ENCODE results near the gene PCDHB4.
"Not testable (repeated sequence)": the region's sequence is repeated elsewhere in the genome, so short reads cannot be mapped to it uniquely, and the experiment has no call there.

Gene PCDHB4

GRCh38 chr5:141121563-141121962 lies at the start of gene PCDHB4:
Gene PCDHB4 (plus strand): TSS chr5:141121818. CDS start chr5:141121999, 181 bp downstream.
- DNase-seq (ENCODE audit: low read depth, low spot score), result no peak

DNA sequence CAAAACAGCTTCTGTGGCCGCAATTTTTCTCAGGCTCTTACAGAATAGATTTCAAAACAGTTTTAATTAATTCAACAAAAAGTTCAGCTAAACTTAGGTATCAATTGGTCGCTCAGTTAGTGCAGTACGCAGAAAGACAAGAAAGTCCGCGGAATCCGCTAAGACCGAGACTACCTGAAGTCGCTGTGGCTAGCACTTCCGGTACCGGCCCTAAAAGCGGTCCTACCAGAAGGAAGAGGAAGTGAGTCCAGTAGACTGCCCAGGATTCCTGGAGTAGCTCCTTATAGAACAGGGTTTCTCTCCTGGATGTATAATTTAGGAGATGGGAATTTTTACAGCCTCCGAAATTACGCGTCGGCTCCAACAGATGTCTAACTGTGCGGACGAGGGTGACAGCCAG lies 43.8 kb upstream of the PCDHB4 start:
- no peak for DNase-seq (ENCODE audit: low read depth, low spot score)

- no peak for DNase-seq (ENCODE audit: low read depth, low spot score)
These were observed 39.4 kb upstream of the PCDHB4 start for GRCh38 chr5:141082228-141082627.

DNA sequence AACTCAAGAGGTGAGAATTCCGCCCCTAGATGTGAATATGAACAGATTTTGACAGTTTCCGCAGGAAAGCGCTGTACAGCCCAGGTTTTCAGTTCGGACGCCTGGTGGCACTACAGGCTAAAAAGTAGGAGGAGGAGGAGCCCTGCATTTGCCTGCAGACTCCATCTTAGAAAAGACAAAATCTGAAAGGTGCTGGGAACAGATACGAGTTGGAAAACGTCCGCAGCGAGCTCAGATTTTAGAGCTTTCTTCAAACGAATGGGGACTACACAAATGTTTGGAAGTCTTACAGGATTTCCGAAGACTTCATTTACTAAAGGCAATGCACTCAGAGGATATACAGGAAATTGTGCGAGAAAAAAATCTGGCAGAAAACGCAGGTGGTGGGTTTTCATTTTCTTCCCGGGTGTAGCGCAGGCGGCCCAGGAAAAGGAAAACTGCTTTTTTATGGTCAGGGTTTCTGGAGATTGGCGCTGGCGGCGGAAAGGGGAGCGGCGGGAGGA lies 37.1 kb upstream of the PCDHB4 start:
- DNase-seq (ENCODE audit: low read depth, low spot score), result no peak

- no peak for DNase-seq (ENCODE audit: low read depth, low spot score)
These were observed 26.9 kb upstream of the PCDHB4 start, which contains the start of gene PCDHB2 for GRCh38 chr5:141094481-141095262. Gene PCDHB2 (plus strand): TSS chr5:141094615. CDS start chr5:141094791, 176 bp downstream.

DNA sequence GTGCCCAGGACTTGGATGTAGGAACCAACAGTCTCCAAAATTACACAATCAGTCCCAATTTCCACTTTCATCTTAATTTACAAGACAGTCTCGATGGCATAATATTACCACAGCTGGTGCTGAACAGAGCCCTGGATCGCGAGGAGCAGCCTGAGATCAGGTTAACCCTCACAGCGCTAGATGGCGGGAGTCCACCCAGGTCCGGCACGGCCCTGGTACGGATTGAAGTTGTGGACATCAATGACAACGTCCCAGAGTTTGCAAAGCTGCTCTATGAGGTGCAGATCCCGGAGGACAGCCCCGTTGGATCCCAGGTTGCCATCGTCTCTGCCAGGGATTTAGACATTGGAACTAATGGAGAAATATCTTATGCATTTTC lies 26.4 kb upstream of the PCDHB4 start:
- no peak for DNase-seq (ENCODE audit: low read depth, low spot score)

DNA sequence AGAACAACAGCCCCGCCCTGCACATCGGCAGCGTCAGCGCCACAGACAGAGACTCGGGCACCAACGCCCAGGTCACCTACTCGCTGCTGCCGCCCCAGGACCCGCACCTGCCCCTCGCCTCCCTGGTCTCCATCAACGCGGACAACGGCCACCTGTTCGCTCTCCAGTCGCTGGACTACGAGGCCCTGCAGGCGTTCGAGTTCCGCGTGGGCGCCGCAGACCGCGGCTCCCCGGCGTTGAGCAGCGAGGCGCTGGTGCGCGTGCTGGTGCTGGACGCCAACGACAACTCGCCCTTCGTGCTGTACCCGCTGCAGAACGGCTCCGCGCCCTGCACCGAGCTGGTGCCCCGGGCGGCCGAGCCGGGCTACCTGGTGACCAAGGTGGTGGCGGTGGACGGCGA lies 25.4 kb upstream of the PCDHB4 start:
- DNase-seq (ENCODE audit: low read depth, low spot score), result not testable (repeated sequence)

DNA sequence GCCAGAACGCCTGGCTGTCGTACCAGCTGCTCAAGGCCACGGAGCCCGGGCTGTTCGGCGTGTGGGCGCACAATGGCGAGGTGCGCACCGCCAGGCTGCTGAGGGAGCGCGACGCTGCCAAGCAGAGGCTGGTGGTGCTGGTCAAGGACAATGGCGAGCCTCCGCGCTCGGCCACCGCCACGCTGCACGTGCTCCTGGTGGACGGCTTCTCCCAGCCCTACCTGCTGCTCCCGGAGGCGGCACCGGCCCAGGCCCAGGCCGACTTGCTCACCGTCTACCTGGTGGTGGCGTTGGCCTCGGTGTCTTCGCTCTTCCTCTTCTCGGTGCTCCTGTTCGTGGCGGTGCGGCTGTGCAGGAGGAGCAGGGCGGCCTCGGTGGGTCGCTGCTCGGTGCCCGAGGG lies 25.0 kb upstream of the PCDHB4 start:
- DNase-seq (ENCODE audit: low read depth, low spot score), result not testable (repeated sequence)

DNA sequence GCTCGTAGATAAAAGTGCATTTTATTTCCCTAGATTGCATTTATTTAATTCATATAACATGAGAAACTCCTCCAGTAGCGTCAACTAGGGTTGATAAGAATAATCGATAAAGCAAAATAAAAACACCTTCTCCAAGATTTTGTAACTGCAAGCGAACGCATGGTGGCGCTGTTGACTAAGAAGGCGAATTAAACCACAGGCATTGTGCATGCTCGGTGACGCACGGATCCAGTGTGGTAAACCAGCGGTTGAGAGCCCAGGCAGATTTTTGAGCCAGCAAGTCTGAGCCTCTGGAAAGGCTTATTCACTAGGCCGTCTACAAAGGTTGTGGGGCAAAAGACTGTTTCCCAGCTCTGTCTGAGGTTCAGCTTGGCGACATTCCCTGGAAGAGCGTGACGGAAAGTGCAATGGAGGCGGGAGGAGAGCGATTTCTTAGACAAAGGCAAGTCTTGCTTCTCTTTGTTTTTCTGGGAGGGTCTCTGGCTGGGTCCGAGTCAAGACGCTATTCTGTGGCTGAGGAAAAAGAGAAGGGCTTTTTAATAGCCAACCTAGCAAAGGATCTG lies 21.3 kb upstream of the PCDHB4 start, which contains the start of gene PCDHB3:
Gene PCDHB3 (plus strand): TSS at position 231 of the 563 bp plus-strand sequence. CDS start 177 bp downstream, at position 408.
- no peak for DNase-seq (ENCODE audit: low read depth, low spot score)

DNA sequence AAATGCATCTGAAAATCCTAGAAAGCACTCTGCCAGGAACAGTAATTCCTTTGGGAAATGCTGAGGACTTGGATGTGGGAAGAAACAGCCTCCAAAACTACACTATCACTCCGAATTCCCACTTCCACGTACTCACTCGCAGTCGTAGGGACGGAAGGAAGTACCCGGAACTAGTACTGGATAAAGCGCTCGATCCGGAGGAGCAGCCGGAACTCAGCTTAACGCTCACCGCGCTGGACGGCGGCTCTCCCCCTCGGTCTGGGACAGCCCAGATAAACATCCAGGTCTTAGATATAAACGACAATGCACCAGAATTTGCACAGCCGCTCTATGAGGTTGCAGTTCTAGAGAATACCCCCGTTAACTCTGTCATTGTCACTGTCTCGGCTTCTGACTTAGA lies 20.6 kb upstream of the PCDHB4 start:
- DNase-seq (ENCODE audit: low read depth, low spot score), result no peak

DNA sequence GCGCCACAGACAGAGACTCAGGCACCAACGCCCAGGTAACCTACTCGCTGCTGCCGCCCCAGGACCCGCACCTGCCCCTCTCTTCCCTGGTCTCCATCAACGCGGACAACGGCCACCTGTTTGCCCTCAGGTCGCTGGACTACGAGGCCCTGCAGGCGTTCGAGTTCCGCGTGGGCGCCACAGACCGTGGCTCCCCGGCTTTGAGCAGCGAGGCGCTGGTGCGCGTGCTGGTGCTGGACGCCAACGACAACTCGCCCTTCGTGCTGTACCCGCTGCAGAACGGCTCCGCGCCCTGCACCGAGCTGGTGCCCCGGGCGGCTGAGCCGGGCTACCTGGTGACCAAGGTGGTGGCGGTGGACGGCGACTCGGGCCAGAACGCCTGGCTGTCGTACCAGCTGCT lies 19.5 kb upstream of the PCDHB4 start:
- not testable (repeated sequence) for DNase-seq (ENCODE audit: low read depth, low spot score)

- DNase-seq (ENCODE audit: low read depth, low spot score), result not testable (repeated sequence)
These were observed 19.1 kb upstream of the PCDHB4 start for GRCh38 chr5:141102471-141102870.

GRCh38 chr5:141105350-141105749 lies 16.3 kb upstream of the PCDHB4 start:
- no peak for DNase-seq (ENCODE audit: low read depth, low spot score)

DNA sequence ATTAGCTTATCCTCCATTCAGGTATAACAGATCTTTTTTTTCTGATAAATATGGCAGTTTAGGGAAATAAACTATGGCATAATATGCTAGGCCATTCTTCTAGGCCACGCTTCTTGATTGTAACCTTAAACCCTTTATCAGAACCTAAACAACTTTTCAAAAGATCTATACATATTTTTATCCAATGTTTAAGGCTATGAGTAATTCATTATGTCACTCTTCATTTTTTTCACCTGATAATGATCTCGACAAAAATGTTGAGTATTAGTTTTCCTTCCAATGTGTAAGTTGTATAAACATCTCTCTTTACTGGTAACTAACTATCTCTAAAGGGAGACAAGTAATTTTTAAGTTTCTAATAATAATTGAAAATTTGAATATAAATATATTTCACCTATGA lies 2.4 kb upstream of the PCDHB4 start:
- DNase-seq (ENCODE audit: low read depth, low spot score), result no peak

GRCh38 chr5:141121985-141122384 lies 367 bp downstream of the PCDHB4 start:
- no peak for DNase-seq (ENCODE audit: low read depth, low spot score)

DNA sequence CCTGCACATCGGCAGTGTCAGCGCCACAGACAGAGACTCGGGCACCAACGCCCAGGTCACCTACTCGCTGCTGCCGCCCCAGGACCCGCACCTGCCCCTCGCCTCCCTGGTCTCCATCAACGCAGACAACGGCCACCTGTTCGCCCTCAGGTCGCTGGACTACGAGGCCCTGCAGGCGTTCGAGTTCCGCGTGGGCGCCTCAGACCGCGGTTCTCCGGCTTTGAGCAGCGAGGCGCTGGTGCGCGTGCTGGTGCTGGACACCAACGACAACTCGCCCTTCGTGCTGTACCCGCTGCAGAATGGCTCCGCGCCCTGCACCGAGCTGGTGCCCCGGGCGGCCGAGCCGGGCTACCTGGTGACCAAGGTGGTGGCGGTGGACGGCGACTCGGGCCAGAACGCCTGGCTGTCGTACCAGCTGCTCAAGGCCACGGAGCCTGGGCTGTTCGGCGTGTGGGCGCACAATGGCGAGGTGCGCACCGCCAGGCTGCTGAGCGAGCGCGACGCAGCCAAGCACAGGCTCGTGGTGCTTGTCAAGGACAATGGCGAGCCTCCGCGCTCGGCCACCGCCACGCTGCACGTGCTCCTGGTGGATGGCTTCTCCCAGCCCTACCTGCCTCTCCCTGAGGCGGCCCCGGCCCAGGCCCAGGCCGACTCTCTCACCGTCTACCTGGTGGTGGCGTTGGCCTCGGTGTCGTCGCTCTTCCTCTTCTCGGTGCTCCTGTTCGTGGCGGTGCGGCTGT lies 1.9 kb downstream of the PCDHB4 start:
- DNase-seq (ENCODE audit: low read depth, low spot score), result not testable (repeated sequence)

DNA sequence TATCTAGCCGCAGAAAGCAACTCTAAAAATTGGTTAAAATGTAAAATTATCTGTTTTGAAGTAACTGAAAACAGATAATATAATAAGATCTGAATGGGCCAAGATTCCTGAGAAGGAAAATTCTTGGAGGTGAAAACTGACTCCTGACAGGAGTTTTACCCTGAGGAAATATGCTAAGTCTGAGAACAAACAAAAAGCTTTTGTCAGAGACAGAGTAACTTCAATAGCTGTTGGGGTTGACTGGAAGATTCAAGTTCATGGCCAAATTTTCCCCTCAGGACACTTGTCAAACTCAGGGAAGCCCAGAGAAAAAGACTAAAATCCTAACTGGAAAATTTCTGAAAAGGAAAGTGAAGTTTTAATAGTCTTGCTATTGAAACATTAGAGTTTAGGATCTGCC lies 5.7 kb downstream of the PCDHB4 start:
- no peak for DNase-seq (ENCODE audit: low read depth, low spot score)

GRCh38 chr5:141135030-141135717 lies 13.6 kb downstream of the PCDHB4 start, which contains the start of gene PCDHB5:
Gene PCDHB5 (plus strand): TSS chr5:141135206. CDS start chr5:141135435, 229 bp downstream.
- DNase-seq (ENCODE audit: low read depth, low spot score), result no peak

DNA sequence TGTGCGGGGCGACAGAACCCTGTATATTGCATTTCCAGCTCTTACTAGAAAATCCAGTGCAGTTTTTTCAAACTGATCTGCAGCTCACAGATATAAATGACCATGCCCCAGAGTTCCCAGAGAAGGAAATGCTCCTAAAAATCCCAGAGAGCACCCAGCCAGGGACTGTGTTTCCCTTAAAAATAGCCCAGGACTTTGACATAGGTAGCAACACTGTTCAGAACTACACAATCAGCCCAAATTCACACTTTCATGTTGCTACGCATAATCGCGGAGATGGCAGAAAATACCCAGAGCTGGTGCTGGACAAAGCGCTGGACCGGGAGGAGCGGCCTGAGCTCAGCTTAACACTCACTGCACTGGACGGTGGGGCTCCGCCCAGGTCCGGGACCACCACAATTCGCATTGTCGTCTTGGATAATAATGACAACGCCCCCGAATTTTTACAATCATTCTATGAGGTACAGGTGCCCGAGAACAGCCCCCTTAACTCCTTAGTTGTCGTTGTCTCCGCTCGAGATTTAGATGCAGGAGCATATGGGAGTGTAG lies 14.2 kb downstream of the PCDHB4 start:
- no peak for DNase-seq (ENCODE audit: low read depth, low spot score)

GRCh38 chr5:141137346-141137745 lies 15.7 kb downstream of the PCDHB4 start:
- DNase-seq (ENCODE audit: low read depth, low spot score), result not testable (repeated sequence)

DNA sequence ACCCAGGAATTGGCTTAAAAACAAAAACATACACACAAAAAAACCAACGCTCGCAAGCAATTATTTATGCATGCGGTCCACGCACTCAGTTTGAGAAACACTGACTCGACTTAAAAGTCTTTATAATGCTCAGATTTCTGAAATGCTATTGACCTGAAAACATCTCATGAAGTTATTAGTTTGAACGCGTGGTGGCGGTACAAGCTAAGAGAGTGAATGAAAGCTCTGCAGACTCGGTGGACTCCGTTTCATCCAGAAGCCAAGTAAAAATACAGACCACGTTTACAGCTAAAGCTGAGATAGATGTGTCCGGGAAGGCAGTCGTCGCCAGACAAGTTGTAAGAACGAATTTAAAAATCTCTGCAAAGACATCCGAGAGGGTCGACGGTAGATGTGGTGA lies 28.2 kb downstream of the PCDHB4 start, which contains the start of gene PCDHB6:
Gene PCDHB6 (plus strand): TSS at position 246 of the 400 bp plus-strand sequence. CDS start 201 bp downstream, outside the sequence.
- no peak for DNase-seq (ENCODE audit: low read depth, low spot score)
